ENCODE results near the gene TENM3.

Gene TENM3

DNA sequence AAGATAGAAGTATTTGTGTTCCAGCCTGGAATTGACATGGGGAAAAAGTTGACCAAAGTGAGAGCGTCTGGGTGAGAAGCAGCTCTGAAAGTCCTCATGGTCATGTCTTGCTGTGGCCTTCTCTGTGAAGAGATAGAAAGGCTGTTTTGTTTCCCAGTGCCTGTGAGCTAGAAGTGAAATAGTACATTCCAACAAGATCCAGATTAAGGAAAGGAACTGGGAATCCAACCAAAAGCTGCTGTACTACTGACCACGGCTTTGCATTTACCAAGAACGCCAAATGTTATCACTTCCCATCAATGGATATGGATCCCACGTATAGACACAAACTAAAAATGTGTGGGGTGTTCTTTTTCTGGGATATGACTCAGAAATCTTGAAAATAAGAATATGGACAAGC, 51.2 kb downstream of the TENM3 start:
- no peaks in the 10 kb centered on the region for H3K79me2 ChIP-seq (ENCODE audit: insufficient read depth, low read length)
- no peaks in the 10 kb centered on the region for H3K9me2 ChIP-seq (replicated peaks; ENCODE audit: insufficient read depth, low read length)
- H3K9me3 ChIP-seq (ENCODE audit: insufficient read depth, low read length), result no peaks in the 10 kb centered on the region
- no peak overlapping the region for H3K27ac ChIP-seq (ENCODE audit: low read depth, low read length)
- no peak overlapping the region for H3K9ac ChIP-seq (ENCODE audit: low read length)
- no peaks in the 10 kb centered on the region for H3K27me3 ChIP-seq (ENCODE audit: low read length)
- H3K36me3 ChIP-seq (ENCODE audit: low read length), result no peaks in the 10 kb centered on the region
- no peaks in the 10 kb centered on the region for H3F3A ChIP-seq (ENCODE audit: insufficient read depth)
- H2AFZ ChIP-seq (ENCODE audit: low read depth, low read length, severe bottlenecking), result no peak overlapping the region
- no peaks in the 10 kb centered on the region for H4K20me1 ChIP-seq (ENCODE audit: low read depth, low read length)
- TF ChIP-seq, protein P1, sequence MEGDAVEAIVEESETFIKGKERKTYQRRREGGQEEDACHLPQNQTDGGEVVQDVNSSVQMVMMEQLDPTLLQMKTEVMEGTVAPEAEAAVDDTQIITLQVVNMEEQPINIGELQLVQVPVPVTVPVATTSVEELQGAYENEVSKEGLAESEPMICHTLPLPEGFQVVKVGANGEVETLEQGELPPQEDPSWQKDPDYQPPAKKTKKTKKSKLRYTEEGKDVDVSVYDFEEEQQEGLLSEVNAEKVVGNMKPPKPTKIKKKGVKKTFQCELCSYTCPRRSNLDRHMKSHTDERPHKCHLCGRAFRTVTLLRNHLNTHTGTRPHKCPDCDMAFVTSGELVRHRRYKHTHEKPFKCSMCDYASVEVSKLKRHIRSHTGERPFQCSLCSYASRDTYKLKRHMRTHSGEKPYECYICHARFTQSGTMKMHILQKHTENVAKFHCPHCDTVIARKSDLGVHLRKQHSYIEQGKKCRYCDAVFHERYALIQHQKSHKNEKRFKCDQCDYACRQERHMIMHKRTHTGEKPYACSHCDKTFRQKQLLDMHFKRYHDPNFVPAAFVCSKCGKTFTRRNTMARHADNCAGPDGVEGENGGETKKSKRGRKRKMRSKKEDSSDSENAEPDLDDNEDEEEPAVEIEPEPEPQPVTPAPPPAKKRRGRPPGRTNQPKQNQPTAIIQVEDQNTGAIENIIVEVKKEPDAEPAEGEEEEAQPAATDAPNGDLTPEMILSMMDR (IDR thresholded peaks at IDR 0.05; ENCODE audit: insufficient read depth, low read length, poor library complexity, severe bottlenecking), result no peak
- TF ChIP-seq EZH2phosphoT487 (conservative IDR thresholded peaks at IDR 0.05; ENCODE audit: low read length), result no peak
- H3K4me2 ChIP-seq (ENCODE audit: low read depth, low read length, poor library complexity, severe bottlenecking), result no peak overlapping the region
- H3K4me3 ChIP-seq (ENCODE audit: insufficient read depth, low read length, poor library complexity, severe bottlenecking), result no peak overlapping the region

DNA sequence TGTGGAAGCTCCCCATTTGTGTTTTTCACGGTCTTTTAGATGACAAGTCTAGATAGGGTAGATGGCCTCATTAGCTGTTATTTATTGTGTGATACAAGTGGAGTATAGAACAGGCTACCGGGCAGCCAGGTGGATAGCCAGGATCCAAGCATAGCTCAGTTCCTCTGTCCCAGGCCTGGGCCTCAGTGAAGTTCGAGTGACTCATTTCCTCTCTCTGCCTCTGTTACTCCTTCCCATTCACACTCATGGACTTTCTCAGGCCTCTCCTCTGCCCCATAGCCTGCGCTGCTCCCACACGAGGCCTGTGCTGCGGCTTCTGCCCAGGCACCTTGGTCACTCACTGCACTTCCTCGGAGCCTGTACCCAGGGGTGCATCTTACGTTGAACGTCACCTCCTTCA, 54.5 kb downstream of the TENM3 start:
- H3K79me2 ChIP-seq (ENCODE audit: insufficient read depth, low read length), result no peaks in the 10 kb centered on the region
- TF ChIP-seq, protein P1 (IDR thresholded peaks at IDR 0.05; ENCODE audit: insufficient read depth, low read length, poor library complexity, severe bottlenecking), result no peak
- TF ChIP-seq EZH2phosphoT487 (conservative IDR thresholded peaks at IDR 0.05; ENCODE audit: low read length), result no peak
- H3K27me3 ChIP-seq (ENCODE audit: low read length), result no peaks in the 10 kb centered on the region
- H3K9me2 ChIP-seq (replicated peaks; ENCODE audit: insufficient read depth, low read length), result no peaks in the 10 kb centered on the region
- no peaks in the 10 kb centered on the region for H3F3A ChIP-seq (ENCODE audit: insufficient read depth)
- no peaks in the 10 kb centered on the region for H3K36me3 ChIP-seq (ENCODE audit: low read length)
- H3K9me3 ChIP-seq (ENCODE audit: insufficient read depth, low read length), result no peaks in the 10 kb centered on the region
- H3K4me3 ChIP-seq (ENCODE audit: insufficient read depth, low read length, poor library complexity, severe bottlenecking), result no peak overlapping the region
- H4K20me1 ChIP-seq (ENCODE audit: low read depth, low read length), result no peaks in the 10 kb centered on the region
- no peak overlapping the region for H3K4me2 ChIP-seq (ENCODE audit: low read depth, low read length, poor library complexity, severe bottlenecking)
- H3K9ac ChIP-seq (ENCODE audit: low read length), result no peak overlapping the region
- no peak overlapping the region for H2AFZ ChIP-seq (ENCODE audit: low read depth, low read length, severe bottlenecking)
- no peak overlapping the region for H3K27ac ChIP-seq (ENCODE audit: low read depth, low read length)

DNA sequence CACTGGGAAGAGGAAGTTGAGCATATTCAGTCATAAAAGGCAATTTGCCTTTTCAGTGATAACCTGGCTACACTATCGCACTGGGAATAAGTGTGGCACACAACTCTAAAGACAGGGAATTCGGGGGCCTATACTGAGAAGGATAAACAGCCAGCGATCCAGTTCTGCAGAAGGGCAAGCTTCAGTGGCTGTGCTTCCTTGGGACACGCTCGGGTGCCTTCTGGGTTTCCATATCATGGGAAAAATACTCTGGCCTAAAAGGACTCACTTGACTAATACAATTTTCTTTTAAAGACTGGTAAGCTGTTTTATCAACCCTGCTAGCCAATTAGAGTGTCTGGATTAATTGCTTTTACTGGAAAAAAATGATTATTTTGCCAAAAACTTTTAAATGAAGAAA, 58.5 kb downstream of the TENM3 start:
- no peaks in the 10 kb centered on the region for H3K9me2 ChIP-seq (replicated peaks; ENCODE audit: insufficient read depth, low read length)
- no peaks in the 10 kb centered on the region for H4K20me1 ChIP-seq (ENCODE audit: low read depth, low read length)
- no peak overlapping the region for H3K4me2 ChIP-seq (ENCODE audit: low read depth, low read length, poor library complexity, severe bottlenecking)
- no peaks in the 10 kb centered on the region for H3K9me3 ChIP-seq (ENCODE audit: insufficient read depth, low read length)
- H3K9ac ChIP-seq (ENCODE audit: low read length), result no peak overlapping the region
- H3K4me3 ChIP-seq (ENCODE audit: insufficient read depth, low read length, poor library complexity, severe bottlenecking), result no peak overlapping the region
- no peak overlapping the region for H3K27ac ChIP-seq (ENCODE audit: low read depth, low read length)
- H3F3A ChIP-seq (ENCODE audit: insufficient read depth), result no peaks in the 10 kb centered on the region
- H3K36me3 ChIP-seq (ENCODE audit: low read length), result no peaks in the 10 kb centered on the region
- H3K79me2 ChIP-seq (ENCODE audit: insufficient read depth, low read length), result no peaks in the 10 kb centered on the region
- H3K27me3 ChIP-seq (ENCODE audit: low read length), result no peaks in the 10 kb centered on the region
- TF ChIP-seq, protein P1 (IDR thresholded peaks at IDR 0.05; ENCODE audit: insufficient read depth, low read length, poor library complexity, severe bottlenecking), result no peak
- TF ChIP-seq EZH2phosphoT487 (conservative IDR thresholded peaks at IDR 0.05; ENCODE audit: low read length), result no peak
- H2AFZ ChIP-seq (ENCODE audit: low read depth, low read length, severe bottlenecking), result no peak overlapping the region
